Hematopoietic multipotent progenitor cell (in vitro differentiated cells): ENCODE data around the gene CLSTN2. TPM values are rescaled to one million over a fixed set of nuclear protein-coding genes. Genes with fewer than 3 reads are reported as not detected.
A peak's percentile ranks its signal among the peaks of the same experiment; 100 is the strongest.

ENCODE experiments used
- DNase-seq, 3 donors: peaks; one replicate each; pipeline ENCODE4 v3.0.0-alpha.2; 2011 to 2015; ENCODE audit warnings: low read depth in 2 of 3, low spot score in 2 of 3
- total RNA-seq: library from RNA; depleted of rRNA; stranded (reverse); fragments of >200 nt; gene quantifications from one replicate; pipeline ENCODE4 v1.2.3, GENCODE V29; 2012

Gene CLSTN2
- total RNA-seq, 1 donor = under 0.01 TPM

- no peak for DNase-seq
These were observed 425.3 kb downstream of the CLSTN2 start for GRCh38 chr3:140360332-140360731.

GRCh38 chr3:140363801-140364200, 428.8 kb downstream of the CLSTN2 start:
- peak in 1 of 3 donors; percentile 21 for DNase-seq

DNA sequence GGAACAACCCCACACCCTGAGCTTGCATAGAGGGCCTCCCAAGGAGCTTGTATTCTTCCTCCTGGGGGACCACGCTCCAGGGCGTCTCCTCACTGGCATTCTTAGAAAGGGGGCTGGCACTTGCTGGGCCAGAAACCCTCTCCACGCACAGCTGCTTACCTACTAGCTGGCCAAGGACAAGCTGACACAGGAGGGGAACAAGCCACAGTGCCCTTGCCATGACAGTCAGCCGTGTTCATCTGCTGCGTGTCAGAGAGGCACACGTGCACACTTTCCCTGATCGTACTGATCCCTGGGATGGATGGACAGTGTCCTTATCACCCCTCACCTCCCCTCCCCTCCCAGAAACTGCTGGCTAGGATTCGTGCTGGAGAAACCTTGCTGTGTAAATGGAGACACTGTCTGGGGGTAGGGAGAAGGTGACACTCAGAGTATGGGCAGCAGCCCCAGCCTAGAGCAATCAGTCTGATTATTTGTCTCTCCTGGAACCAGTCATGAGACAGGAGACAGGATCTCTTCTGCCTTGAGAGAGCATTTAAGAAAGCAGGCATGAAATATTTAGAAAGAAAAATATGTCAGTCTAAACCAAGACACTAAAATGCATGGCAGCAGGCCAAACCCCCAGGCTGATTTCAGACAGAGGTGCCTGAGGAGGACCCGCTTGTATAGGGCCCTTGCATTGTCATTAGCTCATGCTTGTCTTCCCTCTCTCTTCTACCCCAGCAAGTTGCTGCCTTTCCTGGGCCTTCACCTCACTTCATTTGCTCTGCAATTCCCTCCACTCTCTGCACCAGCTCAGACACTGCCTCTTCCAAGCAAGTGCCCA, 431.1 kb downstream of the CLSTN2 start:
- no peak for DNase-seq

DNA sequence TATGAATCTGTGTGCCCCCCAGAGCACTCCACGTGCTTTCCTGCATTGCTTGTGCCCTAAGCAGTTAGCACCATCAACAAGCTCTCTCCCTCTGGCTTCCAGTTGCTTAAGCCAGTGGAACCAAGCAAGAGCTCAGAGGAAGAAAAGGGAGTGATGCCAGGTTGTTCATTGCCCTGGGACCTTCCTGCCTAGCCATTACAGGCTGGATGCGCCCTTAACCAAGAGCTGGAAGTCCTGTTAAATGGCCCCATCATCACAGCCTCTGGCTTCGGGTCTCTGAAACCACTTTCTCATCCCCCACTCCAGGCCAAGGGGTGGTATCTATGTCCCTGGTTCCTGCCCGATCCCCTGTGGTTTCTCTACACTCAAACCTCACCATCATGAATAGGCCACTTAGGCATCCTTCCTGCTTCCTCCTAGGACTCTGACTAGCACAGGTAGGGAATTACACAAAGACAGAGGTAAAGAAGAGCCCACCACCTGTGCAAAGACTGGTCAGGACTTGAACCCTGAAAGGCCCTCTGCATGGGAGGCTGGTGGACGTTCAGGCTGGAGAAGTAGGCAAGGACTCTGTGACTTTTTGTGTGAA, 433.3 kb downstream of the CLSTN2 start:
- DNase-seq = no peak

GRCh38 chr3:140370686-140371085, 435.7 kb downstream of the CLSTN2 start:
- DNase-seq = no peak

DNA sequence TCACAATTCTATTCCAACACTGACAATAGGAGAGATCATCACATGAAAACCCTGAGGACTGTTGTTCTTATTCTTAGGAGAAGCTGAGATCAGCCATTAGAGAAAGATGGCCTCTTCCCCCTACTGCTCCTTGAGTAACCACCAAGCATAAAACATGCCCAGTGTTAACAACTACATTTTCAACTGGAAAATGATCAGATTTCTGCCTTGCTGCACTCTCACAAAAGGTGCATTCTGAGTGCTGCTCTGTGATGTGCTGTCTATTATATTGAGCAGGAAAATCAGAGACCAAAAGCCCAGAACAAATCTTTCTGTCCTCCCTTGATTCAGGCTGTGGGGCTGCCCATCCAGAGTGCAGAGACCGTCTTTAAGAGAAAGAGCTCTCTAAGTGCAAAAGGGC, 438.2 kb downstream of the CLSTN2 start:
- DNase-seq = no peak

GRCh38 chr3:140375002-140375401, 440.0 kb downstream of the CLSTN2 start:
- DNase-seq = no peak

DNA sequence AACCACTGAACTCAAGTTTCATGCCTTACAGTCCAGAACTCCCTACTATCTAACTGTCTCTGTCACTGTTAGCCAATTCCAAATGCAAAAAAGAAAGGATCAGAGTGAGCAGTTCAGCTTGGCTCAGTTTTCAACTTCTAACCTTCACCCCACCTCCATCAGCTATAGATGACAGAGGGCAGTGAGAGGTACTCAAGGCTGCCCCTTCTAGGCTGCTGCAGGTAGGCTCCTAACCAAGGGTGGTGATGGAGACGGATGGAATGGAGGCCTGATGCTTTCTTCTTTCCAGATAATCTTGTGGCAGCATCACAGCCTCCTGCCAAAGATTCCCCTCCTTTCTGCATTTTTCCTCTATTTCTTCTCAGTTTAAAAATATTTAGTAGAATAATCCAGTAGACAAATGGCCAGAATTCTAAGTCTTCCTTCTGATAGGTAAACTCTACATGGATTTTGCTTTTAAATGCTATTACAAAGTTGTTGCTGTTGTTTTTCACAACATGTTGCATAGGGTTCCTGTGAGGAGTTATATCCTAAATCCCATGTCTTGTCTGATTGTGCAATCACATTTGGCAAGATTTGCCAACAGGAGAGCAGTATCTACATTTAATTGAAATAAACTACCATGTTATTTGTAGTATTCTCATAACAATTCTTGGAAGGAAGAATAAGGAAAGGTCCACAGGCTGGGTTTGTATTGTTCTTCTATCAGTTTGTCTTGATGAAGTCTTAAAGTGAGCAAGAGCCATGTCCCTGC, 441.3 kb downstream of the CLSTN2 start:
- DNase-seq = no peak

DNA sequence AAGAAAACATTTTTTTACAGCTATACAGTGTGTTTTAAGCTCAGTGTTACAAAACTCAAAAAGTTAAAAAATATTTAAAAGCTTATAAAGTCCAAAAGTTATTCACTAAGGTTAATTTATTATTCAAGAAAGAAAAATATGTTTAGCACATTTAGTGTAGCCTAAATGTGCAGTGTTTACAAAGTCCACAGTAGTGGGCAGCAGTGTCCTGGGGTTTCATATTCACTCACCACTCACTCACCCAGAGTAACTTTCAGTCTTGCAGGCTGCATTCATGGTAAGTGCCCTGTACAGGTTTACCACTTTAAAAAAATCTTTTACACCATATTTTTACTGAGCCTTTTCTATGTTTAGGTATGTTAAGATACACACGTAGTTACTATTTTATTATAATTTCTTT, 442.7 kb downstream of the CLSTN2 start:
- DNase-seq = no peak

- no peak for DNase-seq
These were observed 443.8 kb downstream of the CLSTN2 start for GRCh38 chr3:140378571-140379340.

GRCh38 chr3:140384028-140384771, 449.2 kb downstream of the CLSTN2 start:
- DNase-seq = no peak

GRCh38 chr3:140384876-140385275, 449.9 kb downstream of the CLSTN2 start:
- DNase-seq = no peak

- peak in 1 of 3 donors; percentile 8 for DNase-seq
These were observed 451.5 kb downstream of the CLSTN2 start for GRCh38 chr3:140386357-140387100.

GRCh38 chr3:140387244-140387643, 452.3 kb downstream of the CLSTN2 start:
- no peak for DNase-seq

DNA sequence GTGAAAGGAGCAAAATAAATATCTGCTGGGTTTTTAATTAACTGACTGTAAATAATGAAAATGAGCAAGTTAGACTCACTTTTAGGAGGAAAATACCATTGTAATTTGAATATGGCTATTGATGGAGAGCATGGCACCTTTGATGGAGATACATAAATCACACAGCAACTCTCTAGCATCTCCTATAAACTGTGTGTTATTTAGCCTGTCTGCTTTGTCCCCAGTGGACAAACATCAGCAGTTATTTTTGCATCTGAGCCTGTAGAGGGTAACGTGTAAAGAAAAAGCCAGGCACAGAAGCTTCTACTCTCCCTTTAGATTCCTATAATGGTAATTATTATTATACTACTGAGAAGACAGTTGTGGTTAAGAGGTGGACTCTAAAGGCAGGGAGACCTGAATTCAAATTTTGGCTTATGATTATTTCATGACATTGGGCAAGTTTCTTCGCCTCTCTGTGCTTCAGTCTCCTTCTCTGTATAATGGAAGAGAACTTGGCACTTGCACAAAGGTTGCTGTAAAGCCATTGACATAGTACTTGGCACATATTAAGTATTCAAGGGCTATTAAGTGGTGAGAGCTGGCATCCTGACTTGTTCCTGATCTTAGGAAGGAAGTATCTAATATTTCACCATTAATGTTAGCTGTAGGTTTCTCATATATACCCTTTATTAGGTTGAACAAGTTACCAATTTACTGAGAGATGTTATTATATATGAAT, 453.4 kb downstream of the CLSTN2 start:
- DNase-seq = no peak

DNA sequence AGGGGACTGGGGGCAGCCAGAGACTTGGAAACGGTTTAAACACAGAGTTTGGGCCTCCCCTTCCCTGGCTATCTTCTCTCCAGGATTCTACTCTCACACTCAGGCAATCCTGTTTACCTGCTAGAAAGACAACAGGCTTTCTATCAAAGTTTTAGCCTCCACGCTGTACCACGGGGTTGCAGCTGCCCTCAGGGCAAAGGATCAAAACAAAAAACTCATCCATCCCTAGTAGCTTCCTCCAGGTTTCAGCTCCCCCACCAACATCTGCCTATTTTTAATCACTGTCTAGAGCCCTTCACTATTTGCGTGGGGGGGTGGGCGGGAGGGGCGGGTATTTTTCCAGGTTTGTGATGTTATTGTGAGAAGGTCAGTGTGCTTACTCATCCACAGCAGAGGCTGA, 456.1 kb downstream of the CLSTN2 start:
- DNase-seq = no peak

- no peak for DNase-seq
These were observed 459.6 kb downstream of the CLSTN2 start for GRCh38 chr3:140394488-140395133.
